MM.1S (cell line): ENCODE results near the gene PBX3.

Source experiments
- CTCF ChIP-seq: fragments of 300-600 bp; sonication (generic); IDR thresholded peaks from 2 replicates; pipeline ENCODE4 v1.5.1; 2016; ENCODE audit warnings: antibody characterized with exemption, low read length, mixed read lengths
- EZH2 ChIP-seq: fragments of 300-600 bp; sonication (generic); optimal IDR thresholded peaks from 2 replicates; pipeline ENCODE3; 2017; ENCODE audit warnings: low read depth, mild to moderate bottlenecking, antibody characterized with exemption, low read length, mixed read lengths

- TF ChIP-seq CTCF (no peak), EZH2 (no peak)
These were observed 41.3 kb upstream of the PBX3 start for GRCh38 chr9:125705893-125706292.
